IMR-90 (cell line): Measurements from ENCODE around the gene LIPH. TPM values are rescaled to one million over a fixed set of nuclear protein-coding genes. Genes with fewer than 3 reads are reported as not detected.

ENCODE experiments used
- ATAC-seq: fragments of 200-7000 bp; cut with Tn5 transposase; 2 replicates; pipeline ENCODE4 v1.9.1; 2020; ENCODE audit warnings: low read depth, mild to moderate bottlenecking, moderate library complexity
- BruUV-seq: library from RNA; stranded (reverse); fragments of 400-500 nt; replicated peaks from 2 replicates; lab custom pipeline; 2021; lab: Mats Ljungman, UMichigan
- CTCF ChIA-PET: fragments of 300-600 bp; formaldehyde crosslinking; extraction: SDS; loops from one replicate; lab custom pipeline; 2021; ENCODE audit warnings: antibody characterized with exemption; lab: Yijun Ruan, JAX
- POLR2A ChIA-PET: fragments of 300-600 bp; sonication (Branson Sonifier 250); formaldehyde crosslinking; loops from one replicate; lab custom pipeline; 2022; ENCODE audit warnings: antibody characterized with exemption; ENCODE audit not compliant: unreplicated experiment; lab: Charles Lee
- DNase-seq: peaks from one replicate; pipeline ENCODE4 v3.0.0; 2013
- H2AFZ ChIP-seq: replicated peaks from 2 replicates; pipeline ENCODE3; 2013; ENCODE audit warnings: low read length, mild to moderate bottlenecking; ENCODE audit not compliant: poor library complexity
- H2AK5ac ChIP-seq: 2 replicates; pipeline ENCODE4 v1.6.1; 2013; ENCODE audit warnings: low read depth, low read length, inconsistent platforms
- H2AK9ac ChIP-seq: replicated peaks from 2 replicates; pipeline ENCODE3; 2013; ENCODE audit warnings: mild to moderate bottlenecking, low read depth, low read length, moderate library complexity; ENCODE audit not compliant: poor library complexity
- H2BK120ac ChIP-seq: 2 replicates; pipeline ENCODE4 v1.6.1; 2013; ENCODE audit warnings: low read depth, low read length, inconsistent platforms
- H2BK15ac ChIP-seq: 3 replicates; pipeline ENCODE4 v1.6.1; 2013; ENCODE audit warnings: low read depth, low read length, inconsistent platforms
- H2BK20ac ChIP-seq: 2 replicates; pipeline ENCODE4 v1.6.1; 2013; ENCODE audit warnings: low read depth, mild to moderate bottlenecking, inconsistent platforms, low read length, moderate library complexity
- H2BK5ac ChIP-seq: 2 replicates; pipeline ENCODE4 v1.6.1; 2013; ENCODE audit warnings: mild to moderate bottlenecking, low read depth, low read length, inconsistent platforms; ENCODE audit not compliant: poor library complexity, severe bottlenecking
- H3K14ac ChIP-seq: replicated peaks from 2 replicates; pipeline ENCODE4 v1.6.1; 2013; ENCODE audit warnings: low read depth, low read length, inconsistent platforms
- H3K18ac ChIP-seq: 2 replicates; pipeline ENCODE4 v1.6.1; 2013; ENCODE audit warnings: low read depth, low read length, control low read depth
- H3K23ac ChIP-seq: 2 replicates; pipeline ENCODE4 v1.6.1; 2013; ENCODE audit warnings: low read depth, low read length, inconsistent platforms
- H3K27ac ChIP-seq: 2 replicates; pipeline ENCODE4 v1.5.1; 2013; ENCODE audit warnings: mild to moderate bottlenecking, control low read depth, low read length; ENCODE audit not compliant: insufficient read depth
- H3K27me3 ChIP-seq: 2 replicates; pipeline ENCODE4 v1.6.1; 2013; ENCODE audit warnings: low read length; ENCODE audit not compliant: control insufficient read depth, insufficient read depth
- H3K36me3 ChIP-seq: 2 replicates; pipeline ENCODE4 v1.6.1; 2013; ENCODE audit warnings: low read length, mixed read lengths; ENCODE audit not compliant: control insufficient read depth, insufficient read depth
- H3K4ac ChIP-seq: 2 replicates; pipeline ENCODE4 v1.6.1; 2013; ENCODE audit warnings: low read depth, low read length, inconsistent platforms
- H3K4me1 ChIP-seq: 2 replicates; pipeline ENCODE4 v1.6.1; 2013; ENCODE audit warnings: low read length, mixed read lengths; ENCODE audit not compliant: control insufficient read depth, insufficient read depth
- H3K4me2 ChIP-seq: 2 replicates; pipeline ENCODE4 v1.6.1; 2013; ENCODE audit warnings: low read depth, mild to moderate bottlenecking, control low read depth, low read length, moderate library complexity
- H3K4me3 ChIP-seq: 2 replicates; pipeline ENCODE4 v1.5.1; 2013; ENCODE audit warnings: low read depth, mild to moderate bottlenecking, control low read depth, low read length, moderate library complexity; ENCODE audit not compliant: insufficient read depth
- H3K56ac ChIP-seq: 2 replicates; pipeline ENCODE4 v1.6.1; 2013; ENCODE audit warnings: low read length, inconsistent platforms; ENCODE audit not compliant: insufficient read depth; ENCODE audit errors: extremely low read depth
- H3K79me1 ChIP-seq, 2 experiments: 2 replicates each; pipeline ENCODE4 v1.6.1; 2013; ENCODE audit warnings: low read length in 2 of 2, inconsistent platforms in 1 of 2, low read depth in 1 of 2
- H3K9ac ChIP-seq: 2 replicates; pipeline ENCODE4 v1.6.1; 2013; ENCODE audit warnings: low read depth, low read length, control low read depth
- H3K9me1 ChIP-seq: 2 replicates; pipeline ENCODE4 v1.6.1; 2013; ENCODE audit warnings: low read length, inconsistent platforms; ENCODE audit not compliant: insufficient read depth
- H3K9me3 ChIP-seq: 2 replicates; pipeline ENCODE4 v1.6.1; 2013; ENCODE audit warnings: low read length; ENCODE audit not compliant: control insufficient read depth, insufficient read depth
- H4K20me1 ChIP-seq: 2 replicates; pipeline ENCODE4 v1.6.1; 2013; ENCODE audit warnings: low read length, inconsistent platforms; ENCODE audit not compliant: insufficient read depth
- H4K5ac ChIP-seq: 2 replicates; pipeline ENCODE4 v1.6.1; 2013; ENCODE audit warnings: mild to moderate bottlenecking, low read depth, low read length, control low read depth
- H4K8ac ChIP-seq, 2 experiments: 2 replicates each; pipeline ENCODE4 v1.6.1; 2013; ENCODE audit warnings: low read depth in 2 of 2, low read length in 2 of 2, control low read depth in 1 of 2, inconsistent platforms in 1 of 2
- H4K91ac ChIP-seq: 2 replicates; pipeline ENCODE4 v1.6.1; 2013; ENCODE audit warnings: low read depth, low read length, inconsistent platforms; ENCODE audit not compliant: insufficient read depth
- BHLHE40 ChIP-seq: fragments of 150-350 bp; IDR thresholded peaks from 2 replicates; pipeline ENCODE4 v1.6.1; 2016; ENCODE audit warnings: mild to moderate bottlenecking, low read depth, low read length
- CEBPB ChIP-seq: IDR thresholded peaks from 2 replicates; pipeline ENCODE4 v1.6.1; 2012; ENCODE audit warnings: low read depth, low read length, improper control_type of control experiment
- CHD1 ChIP-seq: IDR thresholded peaks from 2 replicates; pipeline ENCODE4 v1.6.1; 2012; ENCODE audit warnings: low read depth, low read length, improper control_type of control experiment
- FOS ChIP-seq: fragments of 150-350 bp; IDR thresholded peaks from 2 replicates; pipeline ENCODE4 v1.6.1; 2016; ENCODE audit warnings: low read depth, low read length
- MAFK ChIP-seq: IDR thresholded peaks from 2 replicates; pipeline ENCODE4 v1.6.1; 2012; ENCODE audit warnings: low read depth, low read length, improper control_type of control experiment
- MAZ ChIP-seq: IDR thresholded peaks from 2 replicates; pipeline ENCODE4 v1.6.1; 2012; ENCODE audit warnings: low read depth, mild to moderate bottlenecking, low read length, improper control_type of control experiment, moderate library complexity, borderline replicate concordance
- MXI1 ChIP-seq: IDR thresholded peaks from 2 replicates; pipeline ENCODE4 v1.6.1; 2012; ENCODE audit warnings: low read depth, mild to moderate bottlenecking, low read length, moderate library complexity, borderline replicate concordance
- NFE2L2 ChIP-seq: fragments of 150-350 bp; IDR thresholded peaks from 2 replicates; pipeline ENCODE4 v1.6.1; 2016; ENCODE audit warnings: low read depth, mild to moderate bottlenecking, low read length
- POLR2A ChIP-seq: IDR thresholded peaks from 2 replicates; pipeline ENCODE4 v1.6.1; 2012; ENCODE audit warnings: mild to moderate bottlenecking, low read depth, low read length
- RAD21 ChIP-seq: IDR thresholded peaks from 2 replicates; pipeline ENCODE4 v1.6.1; 2012; ENCODE audit warnings: low read length, improper control_type of control experiment
- RCOR1 ChIP-seq: IDR thresholded peaks from 2 replicates; pipeline ENCODE4 v1.6.1; 2012; ENCODE audit warnings: mild to moderate bottlenecking, low read length, improper control_type of control experiment; ENCODE audit not compliant: insufficient replicate concordance
- RFX5 ChIP-seq: IDR thresholded peaks from 2 replicates; pipeline ENCODE4 v1.8.0; 2012; ENCODE audit warnings: low read depth, mild to moderate bottlenecking, low read length, moderate library complexity
- SMC3 ChIP-seq: fragments of 150-350 bp; IDR thresholded peaks from 2 replicates; pipeline ENCODE4 v1.6.1; 2016; ENCODE audit warnings: low read depth, mild to moderate bottlenecking, antibody characterized with exemption, low read length, moderate library complexity
- WGBS, 2 experiments: methylation state at CpG; one replicate each; pipeline versions ENCODE4 v1.1.5 to v1.1.7; 2013; ENCODE audit warnings: missing lambda C conversion rate in 2 of 2; ENCODE audit not compliant: insufficient read length in 1 of 2; ENCODE audit errors: extremely low coverage in 2 of 2; 5-methylcytosine and 5-hydroxymethylcytosine counted together
- dilution Hi-C: fragments of 300-500 bp; cut with HindIII; formaldehyde crosslinking; loops from one replicate; pipeline ENCODE4 v1.14.3; 2018; ENCODE audit warnings: low sequenced_read_pairs; ENCODE audit not compliant: unreplicated experiment
- in situ Hi-C: fragments of 300-500 bp; cut with MboI; formaldehyde crosslinking; loops from 3 replicates; pipeline ENCODE4 v1.14.3; 2019; ENCODE audit warnings: low sequenced_read_pairs, inconsistent platforms, mixed read lengths
- intact Hi-C: fragments of 100-400 bp; cut with micrococcal nuclease; formaldehyde crosslinking; loops from 2 replicates; pipeline ENCODE4 v1.10.0; 2022
- polyA plus RNA-seq, 3 experiments: library from polyadenylated mRNA; depleted of rRNA; stranded (reverse); fragments of >200 nt; gene quantifications; 2 replicates each; pipeline ENCODE4 v1.2.3, GENCODE V29; 2012; ENCODE audit warnings: low replicate concordance in 1 of 3
- total RNA-seq: library from RNA; depleted of rRNA; stranded (reverse); fragments of >200 nt; gene quantifications from 2 replicates; pipeline ENCODE4 v1.2.3, GENCODE V29; 2012
- TF ChIP-seq, protein P1 (sequence below): fragments of 150-350 bp; IDR thresholded peaks from 2 replicates; pipeline ENCODE4 v1.6.1; 2016; ENCODE audit warnings: low read depth, mild to moderate bottlenecking, low read length, moderate library complexity, borderline replicate concordance
- TF ChIP-seq, protein P2 (sequence below): conservative IDR thresholded peaks from 2 replicates; pipeline ENCODE4 v1.5.1; 2012; ENCODE audit warnings: mild to moderate bottlenecking, low read depth, low read length, improper control_type of control experiment
- TF ChIP-seq, protein P3 (sequence below): fragments of 150-350 bp; IDR thresholded peaks from 2 replicates; pipeline ENCODE4 v1.6.1; 2017; ENCODE audit warnings: mild to moderate bottlenecking, antibody characterized with exemption, low read length, low read depth

Gene LIPH
- total and polyA plus RNA-seq, 2 of the 4 experiments (the other 2 are of a cell fraction) = 0.27 to 0.36 TPM

DNA sequence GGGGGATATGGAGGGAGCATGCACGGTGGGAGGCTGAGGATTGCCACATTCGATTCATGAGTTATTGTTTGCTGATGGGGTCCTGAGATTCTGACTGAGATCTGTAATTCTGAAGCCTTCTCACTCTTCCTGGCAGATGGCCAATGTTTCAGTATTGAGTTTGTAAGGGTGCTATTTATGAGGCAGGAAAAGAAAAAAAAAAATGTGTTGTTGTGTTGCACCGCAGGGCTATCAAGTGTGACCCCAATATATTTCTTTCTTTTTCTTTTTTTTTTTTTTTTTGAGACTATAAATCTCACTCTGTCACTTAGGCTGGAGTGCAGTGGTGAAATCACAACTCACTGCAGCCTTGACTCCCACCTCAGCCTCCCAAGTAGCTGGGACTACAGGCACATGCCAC is 30.5 kb upstream of the LIPH start:
- no peak overlapping the region for H2AK5ac ChIP-seq
- H3K9me1 ChIP-seq = 0 out of 2 replicates have a peak, but pooled peaks cover 3% of the 10 kb centered on the region
- H3K4me3 ChIP-seq = no peak overlapping the region
- dilution Hi-C loops = no loop called here
- H3K79me1 ChIP-seq = peaks cover 0 to 16% of the 10 kb centered on the region in 2 experiments; a peak in 3 of 4 replicates
- 0 out of 2 replicates have a peak, but pooled peaks cover 5% of the 10 kb centered on the region for H3K27me3 ChIP-seq
- no peak overlapping the region for H3K4me2 ChIP-seq
- DNase-seq (no peak), ATAC-seq (no peak)
- H4K8ac ChIP-seq = no peak overlapping the region
- ChIA-PET POLR2A (no interaction called here), CTCF (no interaction called here)
- no peak overlapping the region for H3K14ac ChIP-seq
- no peak overlapping the region for H2BK5ac ChIP-seq
- H3K18ac ChIP-seq = no peak overlapping the region
- H4K91ac ChIP-seq = no peak overlapping the region
- H2BK15ac ChIP-seq = no peak overlapping the region
- TF ChIP-seq, protein P1, sequence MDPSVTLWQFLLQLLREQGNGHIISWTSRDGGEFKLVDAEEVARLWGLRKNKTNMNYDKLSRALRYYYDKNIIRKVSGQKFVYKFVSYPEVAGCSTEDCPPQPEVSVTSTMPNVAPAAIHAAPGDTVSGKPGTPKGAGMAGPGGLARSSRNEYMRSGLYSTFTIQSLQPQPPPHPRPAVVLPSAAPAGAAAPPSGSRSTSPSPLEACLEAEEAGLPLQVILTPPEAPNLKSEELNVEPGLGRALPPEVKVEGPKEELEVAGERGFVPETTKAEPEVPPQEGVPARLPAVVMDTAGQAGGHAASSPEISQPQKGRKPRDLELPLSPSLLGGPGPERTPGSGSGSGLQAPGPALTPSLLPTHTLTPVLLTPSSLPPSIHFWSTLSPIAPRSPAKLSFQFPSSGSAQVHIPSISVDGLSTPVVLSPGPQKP = no peak
- no peak for TF ChIP-seq FOS
- no peak for TF ChIP-seq CHD1
- TF ChIP-seq, protein P2, sequence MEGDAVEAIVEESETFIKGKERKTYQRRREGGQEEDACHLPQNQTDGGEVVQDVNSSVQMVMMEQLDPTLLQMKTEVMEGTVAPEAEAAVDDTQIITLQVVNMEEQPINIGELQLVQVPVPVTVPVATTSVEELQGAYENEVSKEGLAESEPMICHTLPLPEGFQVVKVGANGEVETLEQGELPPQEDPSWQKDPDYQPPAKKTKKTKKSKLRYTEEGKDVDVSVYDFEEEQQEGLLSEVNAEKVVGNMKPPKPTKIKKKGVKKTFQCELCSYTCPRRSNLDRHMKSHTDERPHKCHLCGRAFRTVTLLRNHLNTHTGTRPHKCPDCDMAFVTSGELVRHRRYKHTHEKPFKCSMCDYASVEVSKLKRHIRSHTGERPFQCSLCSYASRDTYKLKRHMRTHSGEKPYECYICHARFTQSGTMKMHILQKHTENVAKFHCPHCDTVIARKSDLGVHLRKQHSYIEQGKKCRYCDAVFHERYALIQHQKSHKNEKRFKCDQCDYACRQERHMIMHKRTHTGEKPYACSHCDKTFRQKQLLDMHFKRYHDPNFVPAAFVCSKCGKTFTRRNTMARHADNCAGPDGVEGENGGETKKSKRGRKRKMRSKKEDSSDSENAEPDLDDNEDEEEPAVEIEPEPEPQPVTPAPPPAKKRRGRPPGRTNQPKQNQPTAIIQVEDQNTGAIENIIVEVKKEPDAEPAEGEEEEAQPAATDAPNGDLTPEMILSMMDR = no peak
- TF ChIP-seq MAFK = no peak
- TF ChIP-seq RAD21 = no peak
- no peak for TF ChIP-seq RCOR1
- TF ChIP-seq MXI1 = no peak
- TF ChIP-seq NFE2L2 = no peak
- no peak for TF ChIP-seq BHLHE40
- TF ChIP-seq, protein P3, sequence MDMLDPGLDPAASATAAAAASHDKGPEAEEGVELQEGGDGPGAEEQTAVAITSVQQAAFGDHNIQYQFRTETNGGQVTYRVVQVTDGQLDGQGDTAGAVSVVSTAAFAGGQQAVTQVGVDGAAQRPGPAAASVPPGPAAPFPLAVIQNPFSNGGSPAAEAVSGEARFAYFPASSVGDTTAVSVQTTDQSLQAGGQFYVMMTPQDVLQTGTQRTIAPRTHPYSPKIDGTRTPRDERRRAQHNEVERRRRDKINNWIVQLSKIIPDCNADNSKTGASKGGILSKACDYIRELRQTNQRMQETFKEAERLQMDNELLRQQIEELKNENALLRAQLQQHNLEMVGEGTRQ = no peak
- no peak for TF ChIP-seq POLR2A
- TF ChIP-seq MAZ = no peak
- no peak for TF ChIP-seq RFX5
- no peak for TF ChIP-seq CEBPB
- TF ChIP-seq SMC3 = no peak
- H3K4me1 ChIP-seq = no peaks in the 10 kb centered on the region
- WGBS, 2 experiments = no CpG with 5 or more reads among the region's 3 CpGs
- no peaks in the 10 kb centered on the region for H4K20me1 ChIP-seq
- no peaks in the 10 kb centered on the region for H3K36me3 ChIP-seq
- H2AFZ ChIP-seq = peak overlapping the region; percentile 15
- no peak overlapping the region for H3K23ac ChIP-seq
- intact Hi-C loops = no loop called here
- no peak overlapping the region for H2AK9ac ChIP-seq
- H3K27ac ChIP-seq = no peak overlapping the region
- no peak overlapping the region for H3K56ac ChIP-seq
- in situ Hi-C loops = no loop called here
- H4K5ac ChIP-seq = no peak overlapping the region
- no peak overlapping the region for H2BK120ac ChIP-seq
- no peak overlapping the region for H2BK20ac ChIP-seq
- no peak overlapping the region for H3K9ac ChIP-seq
- no peak overlapping the region for H3K4ac ChIP-seq
- no peaks in the 10 kb centered on the region for H3K9me3 ChIP-seq
- BruUV-seq = no TSS peak
